ENCODE data around the gene ESPNL.

Gene ESPNL

GRCh38 chr2:238129166-238130010, 29.2 kb downstream of the ESPNL start:
- no peak overlapping the region for H3K4me3 ChIP-seq (replicated peaks; ENCODE audit: low read depth, low read length)
- no peak for TF ChIP-seq CTCF (IDR thresholded peaks at IDR 0.05; ENCODE audit: low read length, missing control alignments)
- DNase-seq (ENCODE audit: low read depth), result no peak

- H3K4me3 ChIP-seq (replicated peaks; ENCODE audit: low read depth, low read length), result no peak overlapping the region
- no peak for TF ChIP-seq CTCF (IDR thresholded peaks at IDR 0.05; ENCODE audit: low read length, missing control alignments)
- DNase-seq (ENCODE audit: low read depth), result no peak
These were observed 30.1 kb downstream of the ESPNL start for GRCh38 chr2:238130111-238130695.

GRCh38 chr2:238130696-238131628, 30.8 kb downstream of the ESPNL start:
- no peak for DNase-seq (ENCODE audit: low read depth)
- no peak for TF ChIP-seq CTCF (IDR thresholded peaks at IDR 0.05; ENCODE audit: low read length, missing control alignments)

GRCh38 chr2:238131761-238132462, 31.8 kb downstream of the ESPNL start:
- H3K4me3 ChIP-seq (replicated peaks; ENCODE audit: low read depth, low read length), result no peak overlapping the region
- no peak for DNase-seq (ENCODE audit: low read depth)
- TF ChIP-seq CTCF (IDR thresholded peaks at IDR 0.05; ENCODE audit: low read length, missing control alignments), result no peak

More at GRCh38 chr2:238130696-238131628, 30.8 kb downstream of the ESPNL start:
- no peak overlapping the region for H3K4me3 ChIP-seq (replicated peaks; ENCODE audit: low read depth, low read length)

- TF ChIP-seq CTCF (IDR thresholded peaks at IDR 0.05; ENCODE audit: low read length, missing control alignments), result no peak
- DNase-seq (ENCODE audit: low read depth), result no peak
- H3K4me3 ChIP-seq (replicated peaks; ENCODE audit: low read depth, low read length), result no peak overlapping the region
These were observed 32.6 kb downstream of the ESPNL start for GRCh38 chr2:238132463-238133450.
